ENCODE data around the gene NEK7.

Gene NEK7

GRCh38 chr1:198361237-198361767, 204.5 kb downstream of the NEK7 start:
- no peak for TF ChIP-seq CTCF (IDR thresholded peaks at IDR 0.05; ENCODE audit: low read depth, low read length, missing control alignments)
- DNase-seq (ENCODE audit: low read depth), result no peak
- no peak overlapping the region for H3K4me3 ChIP-seq (ENCODE audit: low read depth, low read length)

DNA sequence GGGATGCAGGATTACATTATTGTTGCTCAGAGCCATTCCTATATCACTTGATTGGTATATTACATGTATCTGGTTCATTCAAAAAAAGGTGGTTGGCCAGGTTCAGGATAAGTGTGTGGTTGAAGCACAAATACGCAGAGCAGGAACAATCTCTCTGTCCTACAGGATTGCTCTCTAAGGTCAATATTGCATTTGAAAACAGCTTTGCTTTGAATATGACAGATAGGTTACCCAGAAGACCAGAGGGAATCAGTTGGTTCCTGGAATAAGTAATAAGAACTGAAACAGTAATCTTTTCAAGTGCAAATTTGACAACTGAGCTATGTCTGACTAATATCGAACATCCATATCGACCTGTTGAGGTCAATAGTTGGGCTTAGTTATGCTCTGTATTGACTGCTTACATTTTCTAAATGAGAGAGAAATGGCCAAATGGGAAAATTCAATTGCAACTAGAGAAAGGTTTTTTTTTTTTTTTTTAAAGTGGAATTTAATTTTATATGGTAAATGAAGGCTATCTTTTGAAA, 206.9 kb downstream of the NEK7 start:
- TF ChIP-seq CTCF (IDR thresholded peaks at IDR 0.05; ENCODE audit: low read depth, low read length, missing control alignments), result no peak
- DNase-seq (ENCODE audit: low read depth), result no peak
- no peak overlapping the region for H3K4me3 ChIP-seq (ENCODE audit: low read depth, low read length)

GRCh38 chr1:198364471-198364870, 207.7 kb downstream of the NEK7 start:
- no peak overlapping the region for H3K4me3 ChIP-seq (ENCODE audit: low read depth, low read length)
- DNase-seq (ENCODE audit: low read depth), result no peak
- no peak for TF ChIP-seq CTCF (IDR thresholded peaks at IDR 0.05; ENCODE audit: low read depth, low read length, missing control alignments)

DNA sequence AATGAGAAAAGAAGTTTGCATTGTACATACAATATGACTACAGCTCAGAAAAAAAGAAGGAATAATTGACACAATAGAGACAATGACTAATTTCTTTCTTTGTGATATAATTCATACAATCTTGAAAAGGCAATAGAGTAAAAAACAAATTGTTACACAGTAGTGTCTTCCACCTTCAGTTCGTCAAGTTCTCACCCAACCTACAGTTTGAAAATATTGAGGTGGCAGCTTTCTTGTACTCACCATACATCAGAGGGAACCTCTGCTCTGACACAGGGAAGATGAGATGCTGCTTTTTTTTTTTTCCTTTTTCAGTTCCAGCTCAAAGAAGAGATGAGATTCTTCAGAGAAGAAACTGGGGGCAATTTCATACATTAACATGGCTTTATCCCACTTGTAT, 210.5 kb downstream of the NEK7 start:
- DNase-seq (ENCODE audit: low read depth), result no peak
- no peak overlapping the region for H3K4me3 ChIP-seq (ENCODE audit: low read depth, low read length)
- no peak for TF ChIP-seq CTCF (IDR thresholded peaks at IDR 0.05; ENCODE audit: low read depth, low read length, missing control alignments)

- DNase-seq (ENCODE audit: low read depth), result no peak
- no peak overlapping the region for H3K4me3 ChIP-seq (ENCODE audit: low read depth, low read length)
- TF ChIP-seq CTCF (IDR thresholded peaks at IDR 0.05; ENCODE audit: low read depth, low read length, missing control alignments), result no peak
Observed at GRCh38 chr1:198370996-198371395, 214.2 kb downstream of the NEK7 start.
